Endothelial cell of umbilical vein (primary cell): ENCODE measurements around the gene USP6. TPM values are rescaled to one million over a fixed set of nuclear protein-coding genes. Genes with fewer than 3 reads are reported as not detected.
"Not testable (repeated sequence)": the region's sequence is repeated elsewhere in the genome, so short reads cannot be mapped to it uniquely, and the experiment has no call there.

ENCODE experiments used
- BruUV-seq: library from RNA; stranded (reverse); fragments of 400-500 nt; replicated peaks from 2 replicates; lab custom pipeline; 2021; lab: Mats Ljungman, UMichigan
- CTCF ChIA-PET: fragments of 300-600, 350-600 bp; sonication (Branson Sonifier 250); formaldehyde crosslinking; loops from one replicate; lab custom pipeline; 2021; ENCODE audit warnings: antibody characterized with exemption, inconsistent platforms; lab: Charles Lee
- POLR2A ChIA-PET: fragments of 300-600, 350-600 bp; sonication (Branson Sonifier 250); formaldehyde crosslinking; loops from one replicate; lab custom pipeline; 2021; ENCODE audit warnings: antibody characterized with exemption, inconsistent platforms; lab: Charles Lee
- DNase-seq: peaks from one replicate; pipeline ENCODE4 v3.0.0-alpha.2; 2011; ENCODE audit warnings: low read depth, low spot score
- FAIRE-seq: peaks from 2 replicates; lab custom pipeline; 2011; peaks lifted over from hg19 to GRCh38; lab: Jason Lieb, UNC
- H2AFZ ChIP-seq: 2 replicates; pipeline ENCODE4 v1.6.0; 2012; ENCODE audit warnings: low read depth, low read length, control low read depth, inconsistent platforms
- H3K27ac ChIP-seq: 2 replicates; pipeline ENCODE4 v1.5.1; 2011; ENCODE audit warnings: low read depth, mild to moderate bottlenecking, control low read depth, low read length, moderate library complexity; ENCODE audit not compliant: insufficient read depth
- H3K27me3 ChIP-seq, 2 experiments: 2 replicates each; pipeline versions ENCODE4 v1.6.0 to v1.6.1; 2011; ENCODE audit warnings: low read length in 2 of 2, mixed read lengths in 1 of 2; ENCODE audit not compliant: control insufficient read depth in 2 of 2, insufficient read depth in 2 of 2
- H3K36me3 ChIP-seq, 2 experiments: 2 replicates in 1 of 2; 3 replicates in 1 of 2; pipeline ENCODE4 v1.5.1; 2011; ENCODE audit warnings: low read length in 2 of 2, mild to moderate bottlenecking in 1 of 2, moderate library complexity in 1 of 2; ENCODE audit not compliant: control insufficient read depth in 2 of 2, insufficient read depth in 2 of 2; ENCODE audit errors: extremely low read depth in 1 of 2
- H3K4me1 ChIP-seq: 3 replicates; pipeline ENCODE4 v1.5.1; 2011; ENCODE audit warnings: mild to moderate bottlenecking, low read length; ENCODE audit not compliant: control insufficient read depth, insufficient read depth; ENCODE audit errors: extremely low read depth
- H3K4me2 ChIP-seq: 2 replicates; pipeline ENCODE4 v1.6.1; 2011; ENCODE audit warnings: low read length, control low read depth, mixed read lengths; ENCODE audit not compliant: insufficient read depth
- H3K4me3 ChIP-seq, 3 experiments: fragments of 200-600 bp in 1 of 3; sonication (generic), shearing (Covaris generic) in 1 of 3; replicated peaks in 1 of 3; 2 replicates each; pipeline ENCODE4 v1.5.1; 2011 to 2016; ENCODE audit warnings: control low read depth in 3 of 3, low read length in 3 of 3, mild to moderate bottlenecking in 2 of 3, inconsistent platforms in 1 of 3, low read depth in 1 of 3, moderate library complexity in 1 of 3; ENCODE audit not compliant: insufficient read depth in 1 of 3
- H3K79me2 ChIP-seq: 2 replicates; pipeline ENCODE4 v1.6.0; 2012; ENCODE audit warnings: low read length, inconsistent platforms; ENCODE audit not compliant: control insufficient read depth, insufficient read depth
- H3K9ac ChIP-seq: replicated peaks from 2 replicates; pipeline ENCODE3; 2011; ENCODE audit warnings: low read length, control low read depth; ENCODE audit not compliant: insufficient read depth; ENCODE audit errors: extremely low read depth
- H3K9me1 ChIP-seq: replicated peaks from 3 replicates; pipeline ENCODE4 v1.6.0; 2011; ENCODE audit warnings: mild to moderate bottlenecking, low read length; ENCODE audit not compliant: control insufficient read depth, insufficient read depth; ENCODE audit errors: extremely low read depth
- H3K9me3 ChIP-seq: replicated peaks from 2 replicates; pipeline ENCODE4 v1.5.1; 2012; ENCODE audit warnings: low read length, inconsistent platforms; ENCODE audit not compliant: control insufficient read depth, insufficient read depth
- H4K20me1 ChIP-seq: replicated peaks from 2 replicates; pipeline ENCODE3; 2011; ENCODE audit warnings: mild to moderate bottlenecking, low read length; ENCODE audit not compliant: control insufficient read depth, insufficient read depth; ENCODE audit errors: extremely low read depth
- CTCF ChIP-seq, 2 donors: IDR thresholded peaks; 1 replicate in 1 of 2; 2 replicates in 1 of 2; pipeline ENCODE4 v1.5.1; 2011; ENCODE audit warnings: low read length in 2 of 2, mild to moderate bottlenecking in 2 of 2, moderate library complexity in 2 of 2, control low read depth in 1 of 2, inconsistent platforms in 1 of 2, low read depth in 1 of 2; ENCODE audit not compliant: insufficient read depth in 1 of 2; ENCODE audit errors: extremely low read depth in 1 of 2
- FOS ChIP-seq: IDR thresholded peaks from 2 replicates; pipeline ENCODE4 v1.6.1; 2011; ENCODE audit warnings: mild to moderate bottlenecking, low read length, moderate library complexity, borderline replicate concordance; ENCODE audit not compliant: insufficient read depth
- GATA2 ChIP-seq: IDR thresholded peaks from 2 replicates; pipeline ENCODE4 v1.7.0; 2011; ENCODE audit warnings: low read depth, mild to moderate bottlenecking, moderate library complexity, mixed read lengths, low read length; ENCODE audit not compliant: insufficient read length, insufficient read depth
- JUN ChIP-seq: IDR thresholded peaks from 2 replicates; pipeline ENCODE4 v1.6.1; 2011; ENCODE audit warnings: borderline replicate concordance, low read depth; ENCODE audit not compliant: insufficient read length, insufficient read depth
- dilution Hi-C: fragments of 300-500 bp; cut with MboI; formaldehyde crosslinking; loops from one replicate; pipeline ENCODE4 v1.15.0; 2019; ENCODE audit warnings: low sequenced_read_pairs; ENCODE audit not compliant: extremely low pct_ligation_motif_present
- intact Hi-C: fragments of 100-400 bp; cut with micrococcal nuclease; formaldehyde crosslinking; loops from one replicate; pipeline ENCODE4 v1.10.0; 2022
- polyA plus RNA-seq, 4 experiments: library from polyadenylated mRNA; depleted of rRNA in 3 of 4; stranded (reverse) in 3 of 4; unstranded in 1 of 4; fragments of >200 nt; gene quantifications; 2 replicates each; pipeline versions ENCODE4 v1.2.1 to v1.2.3, GENCODE V29; 2011 to 2012; ENCODE audit warnings: missing spikeins in 1 of 4
- total RNA-seq: library from RNA; stranded (reverse); gene quantifications from 2 replicates; pipeline ENCODE4 v1.2.3, GENCODE V29; 2021

Gene USP6
- total and polyA plus RNA-seq, 2 donors (not counting 3 experiments of a cell fraction or from before 2014, with no cell fraction given): under 0.01 to 0.15 TPM

- no peaks in the 10 kb centered on the region for H3K27me3 ChIP-seq
- H3K9ac ChIP-seq: no peak overlapping the region
- DNase-seq (peak; percentile 19), FAIRE-seq (peak; percentile 55)
- no peaks in the 10 kb centered on the region for H4K20me1 ChIP-seq
- H3K9me3 ChIP-seq: no peaks in the 10 kb centered on the region
- no peak overlapping the region for H3K4me3 ChIP-seq
- H3K27ac ChIP-seq: no peak overlapping the region
- no peaks in the 10 kb centered on the region for H3K9me1 ChIP-seq
- dilution Hi-C loops (no loop called here), intact Hi-C loops (no loop called here)
- no peak overlapping the region for H3K4me2 ChIP-seq
- H2AFZ ChIP-seq: no peak overlapping the region
- POLR2A ChIA-PET: no interaction called here
- no TSS peak for BruUV-seq
- H3K4me1 ChIP-seq: no peaks in the 10 kb centered on the region
- H3K79me2 ChIP-seq: no peaks in the 10 kb centered on the region
- CTCF ChIA-PET: no interaction called here
- H3K36me3 ChIP-seq: no peaks in the 10 kb centered on the region
- TF ChIP-seq GATA2 (no peak), CTCF (IDR thresholded peaks at IDR 0.05; ENCODE audit: extremely low read depth in 1 of 2, insufficient read depth in 1 of 2, low read depth in 1 of 2, low read length in 2 of 2) (no peak), JUN (no peak), FOS (no peak)
Observed at GRCh38 chr17:5211458-5211857, 95.6 kb downstream of the USP6 start.

GRCh38 chr17:5217562-5217961 is 101.7 kb downstream of the USP6 start:
- H2AFZ ChIP-seq, H3K4me1 ChIP-seq, H3K9me3 ChIP-seq, H3K79me2 ChIP-seq, H3K27ac ChIP-seq, dilution Hi-C loops, H4K20me1 ChIP-seq, H3K27me3 ChIP-seq, H3K9me1 ChIP-seq, FAIRE-seq, POLR2A ChIA-PET, H3K36me3 ChIP-seq, H3K9ac ChIP-seq, DNase-seq, CTCF ChIA-PET, H3K4me2 ChIP-seq, intact Hi-C loops, BruUV-seq, H3K4me3 ChIP-seq: not testable (repeated sequence)
